Caco-2 (cell line): Measurements from ENCODE around the gene NCOA4. TPM values are rescaled to one million over a fixed set of nuclear protein-coding genes. Genes with fewer than 3 reads are reported as not detected.

Experiments
- BruUV-seq: library from RNA; stranded (reverse); fragments of 400-500 nt; replicated peaks from 2 replicates; lab custom pipeline; 2021; lab: Mats Ljungman, UMichigan
- CTCF ChIA-PET: fragments of 300-600 bp; sonication (Branson Sonifier 250); formaldehyde crosslinking; loops from one replicate; lab custom pipeline; 2022; ENCODE audit warnings: antibody characterized with exemption; lab: Charles Lee
- POLR2A ChIA-PET: fragments of 300-600 bp; sonication (Branson Sonifier 250); formaldehyde crosslinking; loops from one replicate; lab custom pipeline; 2022; ENCODE audit warnings: antibody characterized with exemption; lab: Charles Lee
- DNase-seq, 2 experiments: peaks; one replicate each; pipeline versions ENCODE4 v3.0.0 to v3.0.0-alpha.2; 2020 to 2022
- H3K27me3 ChIP-seq: replicated peaks from 2 replicates; pipeline ENCODE4 v1.6.0; 2011; ENCODE audit warnings: low read length; ENCODE audit not compliant: control insufficient read depth, insufficient read depth
- H3K36me3 ChIP-seq: 2 replicates; pipeline ENCODE4 v1.5.1; 2011; ENCODE audit warnings: low read length; ENCODE audit not compliant: control insufficient read depth, insufficient read depth
- H3K4me1 ChIP-seq: fragments of 250-450 bp; sonication (Bioruptor Pico); 2 replicates; pipeline ENCODE4 v1.5.1; 2020; ENCODE audit warnings: mild to moderate bottlenecking
- H3K4me3 ChIP-seq: 2 replicates; pipeline ENCODE4 v1.5.1; 2011; ENCODE audit warnings: low read depth, mild to moderate bottlenecking, control low read depth, low read length
- H3K9me3 ChIP-seq: fragments of 250-450 bp; sonication (Bioruptor Pico); 2 replicates; pipeline ENCODE4 v1.5.1; 2020; ENCODE audit warnings: mild to moderate bottlenecking, moderate library complexity
- H3K27ac Mint-ChIP-seq: one replicate; pipeline ENCODE4 v1.8.0; 2022; ENCODE audit warnings: mixed read lengths; ENCODE audit not compliant: unreplicated experiment
- H3K27me3 Mint-ChIP-seq: one replicate; pipeline ENCODE4 v1.8.0; 2022; ENCODE audit warnings: mixed read lengths; ENCODE audit not compliant: insufficient read depth, unreplicated experiment
- H3K36me3 Mint-ChIP-seq: one replicate; pipeline ENCODE4 v1.8.0; 2022; ENCODE audit warnings: mild to moderate bottlenecking, mixed read lengths; ENCODE audit not compliant: insufficient read depth, unreplicated experiment
- H3K4me1 Mint-ChIP-seq: one replicate; pipeline ENCODE4 v1.8.0; 2022; ENCODE audit warnings: low read depth, mixed read lengths; ENCODE audit not compliant: unreplicated experiment
- H3K4me3 Mint-ChIP-seq: one replicate; pipeline ENCODE4 v1.8.0; 2022; ENCODE audit warnings: mild to moderate bottlenecking, moderate library complexity, mixed read lengths; ENCODE audit not compliant: unreplicated experiment
- H3K9me3 Mint-ChIP-seq: one replicate; pipeline ENCODE4 v1.8.0; 2022; ENCODE audit warnings: mixed read lengths; ENCODE audit not compliant: unreplicated experiment
- CTCF ChIP-seq, 2 experiments: fragments of 200-600 bp in 1 of 2; IDR thresholded peaks; 1 replicate in 1 of 2; 2 replicates in 1 of 2; pipeline versions ENCODE4 v1.5.1 to v1.8.0; 2011 to 2022; ENCODE audit warnings: antibody characterized with exemption in 1 of 2, control low read depth in 1 of 2, inconsistent platforms in 1 of 2, low read depth in 1 of 2, low read length in 1 of 2, mild to moderate bottlenecking in 1 of 2, moderate library complexity in 1 of 2; ENCODE audit not compliant: insufficient read depth in 1 of 2, severe bottlenecking in 1 of 2, unreplicated experiment in 1 of 2
- intact Hi-C: fragments of 100-400 bp; cut with micrococcal nuclease; formaldehyde crosslinking; loops from one replicate; pipeline ENCODE4 v1.10.0; 2022; ENCODE audit not compliant: unreplicated experiment
- total RNA-seq: library from RNA; stranded (reverse); gene quantifications from 2 replicates; pipeline ENCODE4 v1.2.3, GENCODE V29; 2022

The NCOA4 gene
- total RNA-seq, 1 experiment from 2014 or later = 139 TPM

- no peak overlapping the region for H3K27ac Mint-ChIP-seq
Measured at GRCh38 chr10:46074196-46074946, 43.9 kb upstream of the NCOA4 start.

GRCh38 chr10:46073564-46073963, 43.1 kb upstream of the NCOA4 start:
- Histone ChIP-seq H3K4me1 (peaks cover 8% of the 10 kb centered on the region; the same call in 1 of the 2 replicates), H3K36me3 (no peaks in the 10 kb centered on the region), H3K4me3 (no peak overlapping the region), H3K9me3 (no peaks in the 10 kb centered on the region), H3K27me3 (no peaks in the 10 kb centered on the region)
- Mint-ChIP-seq H3K27me3 (no peaks in the 10 kb centered on the region), H3K36me3 (no peaks in the 10 kb centered on the region), H3K9me3 (peaks cover 8% of the 10 kb centered on the region), H3K4me3 (no peak overlapping the region), H3K27ac (no peak overlapping the region), H3K4me1 (peaks cover 12% of the 10 kb centered on the region)
- intact Hi-C loops = no loop called here
- no peak for DNase-seq
- BruUV-seq = no TSS peak
- TF ChIP-seq CTCF (IDR thresholded peaks at IDR 0.05; ENCODE audit: insufficient read depth in 1 of 2, low read depth in 1 of 2, low read length in 1 of 2, severe bottlenecking in 1 of 2, unreplicated experiment in 1 of 2) = no peak
- POLR2A ChIA-PET = no interaction called here
- CTCF ChIA-PET = no interaction called here

More at GRCh38 chr10:46074196-46074946, 43.9 kb upstream of the NCOA4 start:
- Mint-ChIP-seq H3K36me3 (no peaks in the 10 kb centered on the region), H3K4me3 (no peak overlapping the region), H3K27me3 (no peaks in the 10 kb centered on the region), H3K9me3 (peaks cover 2% of the 10 kb centered on the region), H3K4me1 (peaks cover 6% of the 10 kb centered on the region)
- Histone ChIP-seq H3K27me3 (no peaks in the 10 kb centered on the region), H3K4me1 (peaks cover 8% of the 10 kb centered on the region; the same call in 1 of the 2 replicates), H3K9me3 (no peaks in the 10 kb centered on the region), H3K4me3 (no peak overlapping the region), H3K36me3 (no peaks in the 10 kb centered on the region)
- POLR2A ChIA-PET = no interaction called here
- DNase-seq = no peak
- no peak for TF ChIP-seq CTCF (IDR thresholded peaks at IDR 0.05; ENCODE audit: insufficient read depth in 1 of 2, low read depth in 1 of 2, low read length in 1 of 2, severe bottlenecking in 1 of 2, unreplicated experiment in 1 of 2)
- no TSS peak for BruUV-seq
- CTCF ChIA-PET = no interaction called here
- intact Hi-C loops = no loop called here

GRCh38 chr10:46070749-46071148, 40.3 kb upstream of the NCOA4 start:
- H3K9me3 ChIP-seq = no peaks in the 10 kb centered on the region
- Mint-ChIP-seq H3K27me3 (no peaks in the 10 kb centered on the region), H3K4me3 (no peak overlapping the region), H3K36me3 (no peaks in the 10 kb centered on the region), H3K4me1 (peaks cover 9% of the 10 kb centered on the region), H3K27ac (no peak overlapping the region), H3K9me3 (peaks cover 8% of the 10 kb centered on the region)
- no TSS peak for BruUV-seq
- H3K27me3 ChIP-seq = no peaks in the 10 kb centered on the region
- intact Hi-C loops = no loop called here
- peaks cover 2% of the 10 kb centered on the region; the same call in 1 of the 2 replicates for H3K4me1 ChIP-seq
- no peak for DNase-seq
- H3K4me3 ChIP-seq = no peak overlapping the region
- H3K36me3 ChIP-seq = no peaks in the 10 kb centered on the region
- ChIA-PET CTCF (no interaction called here), POLR2A (no interaction called here)
- TF ChIP-seq CTCF (IDR thresholded peaks at IDR 0.05; ENCODE audit: insufficient read depth in 1 of 2, low read depth in 1 of 2, low read length in 1 of 2, severe bottlenecking in 1 of 2, unreplicated experiment in 1 of 2) = no peak
